EL (cell line): Measurements from ENCODE around the gene PCED1B.
"Not testable (repeated sequence)": the region's sequence is repeated elsewhere in the genome, so short reads cannot be mapped to it uniquely, and the experiment has no call there.

ENCODE experiments used
- DNase-seq: peaks from one replicate; pipeline ENCODE4 v3.0.0-alpha.2; 2016

Gene PCED1B

DNA sequence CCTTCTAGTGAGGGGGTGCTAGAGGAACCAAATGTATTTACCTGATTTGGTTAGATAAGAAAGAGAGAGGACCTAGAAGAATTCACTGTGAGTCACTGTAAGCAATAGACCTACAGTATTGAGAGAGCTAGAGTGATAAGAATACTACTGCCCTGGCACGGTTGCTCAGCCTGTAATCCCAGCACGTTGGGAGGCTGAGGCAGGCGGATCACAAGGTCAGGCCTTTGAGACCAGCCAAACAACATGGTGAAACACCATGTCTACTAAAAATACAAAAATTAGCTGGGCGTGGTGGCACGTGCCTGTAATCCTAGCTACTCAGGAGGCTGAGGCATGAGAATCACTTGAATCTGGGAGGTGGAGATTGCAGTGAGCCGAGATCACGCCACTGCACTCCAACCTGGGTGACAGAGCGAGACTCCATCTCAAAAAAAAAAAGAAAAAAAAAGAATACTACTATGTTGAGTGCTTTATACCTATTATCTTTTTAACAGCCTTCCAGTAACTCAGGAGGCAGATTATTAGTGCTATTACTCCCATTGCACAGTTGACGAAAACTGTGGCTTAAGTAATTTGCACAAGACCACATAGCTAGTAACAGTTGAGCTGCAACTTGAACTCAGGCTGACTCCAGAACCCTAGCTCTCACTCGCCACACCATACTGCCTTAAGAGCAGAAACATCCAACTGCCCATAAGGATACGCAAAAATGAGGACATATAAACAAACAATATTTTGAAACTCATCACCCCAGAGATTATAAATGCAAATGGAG is 102.9 kb downstream of the PCED1B start:
- not testable (repeated sequence) for DNase-seq

- no peak for DNase-seq
Measured at GRCh38 chr12:47184229-47184628, 104.8 kb downstream of the PCED1B start.

GRCh38 chr12:47184813-47185212 is 105.4 kb downstream of the PCED1B start:
- no peak for DNase-seq

- no peak for DNase-seq
Measured at GRCh38 chr12:47186246-47186645, 106.8 kb downstream of the PCED1B start.

DNA sequence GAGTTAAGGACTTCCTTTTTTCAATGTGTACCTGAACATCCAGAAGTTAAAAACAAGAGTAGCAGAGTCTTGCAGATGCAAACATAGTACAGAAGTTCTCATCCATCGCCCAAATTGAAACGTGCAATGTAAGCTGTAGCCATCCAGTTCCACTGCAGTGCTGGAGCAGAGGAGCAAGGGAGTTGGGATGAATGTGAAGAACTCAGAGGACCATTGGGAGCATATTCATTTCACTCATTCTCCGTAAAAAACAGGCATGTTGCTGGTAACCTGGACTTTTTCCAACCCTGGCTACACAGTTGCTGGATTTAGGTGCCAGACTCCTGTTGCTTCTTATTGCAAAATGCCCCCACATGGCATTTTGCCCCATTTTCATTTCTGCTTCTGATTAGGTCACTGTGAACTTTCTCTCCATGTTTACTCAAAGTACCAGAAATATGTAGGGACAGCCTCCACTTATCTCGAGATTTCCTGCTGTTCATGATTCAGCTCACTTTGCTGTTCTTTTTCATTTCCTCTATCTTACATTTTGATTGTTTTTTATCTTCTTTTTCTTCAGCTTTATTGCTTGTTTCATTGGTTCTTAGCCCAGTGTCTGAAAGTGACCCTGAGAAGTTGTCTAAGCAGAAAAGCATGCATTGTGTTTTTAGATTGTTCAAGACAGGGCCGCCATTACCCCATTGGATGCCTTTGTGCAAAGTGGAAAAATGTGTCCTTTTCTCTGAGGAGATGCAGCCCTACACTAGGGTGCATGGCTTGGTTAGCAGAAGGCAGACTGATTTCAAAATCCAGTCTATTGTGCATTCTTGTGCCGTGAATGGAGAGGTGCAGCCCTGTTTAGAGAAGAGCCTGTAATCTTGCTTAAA is 109.4 kb downstream of the PCED1B start:
- DNase-seq = peak; percentile 62

DNA sequence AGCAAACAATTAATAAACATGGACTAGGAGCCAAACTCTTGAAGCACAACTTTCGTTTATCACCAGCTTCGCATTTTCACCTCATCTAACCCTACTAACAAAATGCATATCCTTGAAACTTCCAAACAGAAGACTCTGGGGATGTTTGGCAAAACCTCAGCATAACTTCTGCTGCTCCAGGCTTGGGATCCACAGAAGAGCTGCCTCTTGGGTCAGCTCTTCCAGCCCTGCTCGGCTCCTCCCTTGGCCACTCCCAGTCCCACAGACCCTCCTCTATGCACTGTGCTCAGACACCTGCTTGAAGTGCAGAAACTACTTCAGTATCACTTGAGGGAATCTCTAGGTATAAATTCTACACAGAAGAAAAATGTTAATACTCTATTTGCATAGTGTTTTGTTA is 110.3 kb downstream of the PCED1B start:
- no peak for DNase-seq

DNA sequence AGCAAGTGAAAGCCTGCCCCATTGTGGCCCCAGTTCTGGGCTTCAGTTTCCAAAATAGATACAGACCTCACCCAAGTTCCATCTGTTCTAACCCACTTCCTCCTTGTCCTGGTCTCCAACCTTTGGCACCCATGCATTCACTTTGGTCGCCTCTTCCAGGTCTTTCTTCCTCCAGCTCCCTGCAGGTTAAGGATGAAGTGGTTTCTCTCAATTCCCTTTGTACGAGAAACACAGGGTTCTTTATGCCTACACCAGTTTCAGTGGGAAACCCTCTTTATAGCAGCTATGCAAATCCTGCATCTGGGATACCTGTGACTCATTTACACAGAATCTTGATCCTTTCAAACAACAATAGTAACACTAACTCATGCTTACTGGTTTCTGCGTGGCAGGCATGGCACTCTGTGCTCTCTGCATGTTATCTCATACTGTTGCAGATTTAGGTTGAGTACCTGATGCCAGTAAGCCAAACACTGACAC is 110.9 kb downstream of the PCED1B start:
- peak; percentile 37 for DNase-seq

DNA sequence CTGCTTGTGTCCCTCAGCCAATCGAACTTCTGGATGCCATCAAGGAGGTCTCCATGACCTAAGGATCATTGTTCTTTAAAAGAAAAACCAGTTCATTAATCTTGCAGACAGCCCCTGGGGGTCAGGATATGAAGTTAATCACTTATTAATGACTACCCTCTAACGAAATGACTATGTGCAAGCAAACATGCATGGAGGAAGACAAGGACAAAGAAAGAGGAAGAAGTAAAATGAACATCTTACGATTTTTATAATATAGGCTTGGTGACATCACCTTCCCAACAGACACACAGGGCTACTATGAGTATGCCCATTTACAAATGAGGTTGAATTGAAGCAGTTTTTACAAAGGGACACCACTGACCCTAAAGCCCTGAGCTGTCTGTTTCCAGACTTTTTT is 111.5 kb downstream of the PCED1B start:
- DNase-seq = no peak

- no peak for DNase-seq
Measured at GRCh38 chr12:47192051-47192450, 112.6 kb downstream of the PCED1B start.

- DNase-seq = no peak
Measured at GRCh38 chr12:47193066-47193465, 113.6 kb downstream of the PCED1B start.

GRCh38 chr12:47194501-47194900 is 115.1 kb downstream of the PCED1B start:
- no peak for DNase-seq

GRCh38 chr12:47200446-47200845 is 121.0 kb downstream of the PCED1B start:
- DNase-seq = no peak

DNA sequence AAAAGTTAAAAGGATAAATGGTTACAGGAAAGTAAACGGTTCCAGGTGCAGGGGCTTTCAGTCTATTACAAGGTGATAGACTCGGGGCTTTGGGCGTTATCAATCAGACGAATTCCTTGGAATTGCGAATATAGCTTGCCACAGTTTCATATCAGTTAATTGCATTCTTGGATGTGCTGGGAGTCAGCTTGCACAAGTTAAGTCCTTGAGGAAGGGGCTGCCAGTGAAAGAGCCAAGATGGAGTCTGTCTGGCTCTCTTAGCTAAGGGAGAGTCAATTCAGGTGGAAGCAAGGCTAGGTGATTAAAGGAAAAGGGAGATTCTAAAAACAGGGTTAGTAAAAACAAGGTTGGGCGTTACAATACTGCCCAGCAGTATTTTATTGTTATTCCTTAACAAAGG is 121.8 kb downstream of the PCED1B start:
- DNase-seq = not testable (repeated sequence)

GRCh38 chr12:47202176-47202575 is 122.8 kb downstream of the PCED1B start:
- DNase-seq = no peak

DNA sequence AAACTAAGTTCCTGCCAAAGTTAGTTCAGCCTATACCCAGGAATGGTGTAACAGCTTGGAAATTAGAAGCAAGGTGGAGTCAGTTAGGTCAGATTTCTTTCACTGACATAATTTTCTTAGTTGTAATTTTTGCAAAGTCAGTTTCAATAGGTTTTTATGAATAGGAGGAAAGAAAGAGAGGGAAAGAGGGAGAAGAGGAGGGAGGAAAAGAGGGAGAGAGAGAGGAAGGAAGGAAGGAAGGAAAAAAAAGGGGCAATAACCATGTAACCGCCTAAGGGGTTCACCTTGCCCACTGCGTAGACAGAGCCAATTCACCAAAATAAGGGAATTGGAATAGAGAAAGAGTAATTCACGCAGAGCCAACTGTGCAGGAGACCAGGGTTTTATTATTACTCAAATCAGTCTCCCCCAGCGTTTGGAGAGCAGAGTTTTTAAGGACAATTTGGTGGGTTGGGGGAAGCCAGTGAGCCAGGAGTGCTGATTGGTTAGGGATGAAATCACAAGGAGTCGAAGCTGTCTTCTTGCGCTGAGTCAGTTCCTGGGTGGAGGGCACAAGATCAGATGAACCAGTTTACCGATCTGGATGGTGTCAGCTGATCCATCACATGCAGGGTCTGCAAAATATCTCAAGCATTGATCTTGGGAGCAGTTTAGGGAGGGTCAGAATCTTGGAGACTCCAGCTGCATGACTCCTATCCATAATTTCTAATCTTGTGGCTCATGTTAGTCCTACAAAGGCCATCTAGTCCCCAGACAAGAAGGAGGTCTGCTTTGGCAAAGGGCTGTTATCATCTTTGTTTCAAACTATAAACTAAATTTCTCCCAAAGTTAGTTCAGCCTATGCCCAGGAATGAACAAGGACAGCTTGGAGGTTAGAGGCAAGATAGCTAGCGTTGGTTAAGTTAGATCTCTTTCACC is 126.4 kb downstream of the PCED1B start:
- DNase-seq = no peak

DNA sequence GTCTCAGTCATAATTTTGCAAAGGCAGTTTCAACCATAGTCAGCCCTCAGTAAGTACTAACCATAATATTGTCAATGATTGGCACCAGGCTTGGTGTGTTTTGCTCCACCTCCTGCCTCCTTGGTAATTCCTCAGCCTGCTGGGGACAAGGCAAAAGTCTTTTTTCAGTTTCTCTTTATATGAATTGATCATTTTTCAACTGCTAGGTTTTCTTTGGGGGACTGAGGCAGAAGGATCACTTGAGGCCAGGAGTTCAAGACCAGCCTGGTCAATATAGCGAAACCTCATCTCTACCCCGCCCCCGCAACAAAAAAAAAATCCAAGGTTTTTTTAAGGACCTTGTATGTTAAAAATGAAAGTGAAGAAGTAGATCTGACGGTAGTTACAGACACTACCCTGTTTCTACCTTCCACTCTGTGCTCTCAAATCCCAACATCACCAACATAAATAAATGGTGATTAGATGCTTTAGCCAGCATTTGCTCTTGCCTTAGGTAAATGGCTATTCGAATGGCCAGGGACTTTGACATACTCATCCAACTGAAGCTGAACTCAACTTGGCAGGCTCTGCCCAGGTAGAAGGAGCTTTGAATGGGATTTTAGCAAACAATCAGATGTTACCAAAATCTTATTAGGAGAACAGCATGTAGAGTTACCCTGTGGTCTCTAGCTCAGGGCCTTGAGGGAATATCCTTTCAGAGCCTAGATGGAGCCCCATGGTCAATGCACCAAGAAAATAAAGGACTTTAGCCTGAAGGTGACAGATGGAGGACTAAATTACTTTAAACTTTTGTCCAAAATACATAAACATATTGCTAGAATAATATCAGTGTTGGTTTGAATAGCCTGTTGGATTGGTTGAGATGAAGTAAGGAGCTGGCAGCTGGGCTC is 127.3 kb downstream of the PCED1B start:
- no peak for DNase-seq

GRCh38 chr12:47207340-47207717 is 127.9 kb downstream of the PCED1B start:
- no peak for DNase-seq

DNA sequence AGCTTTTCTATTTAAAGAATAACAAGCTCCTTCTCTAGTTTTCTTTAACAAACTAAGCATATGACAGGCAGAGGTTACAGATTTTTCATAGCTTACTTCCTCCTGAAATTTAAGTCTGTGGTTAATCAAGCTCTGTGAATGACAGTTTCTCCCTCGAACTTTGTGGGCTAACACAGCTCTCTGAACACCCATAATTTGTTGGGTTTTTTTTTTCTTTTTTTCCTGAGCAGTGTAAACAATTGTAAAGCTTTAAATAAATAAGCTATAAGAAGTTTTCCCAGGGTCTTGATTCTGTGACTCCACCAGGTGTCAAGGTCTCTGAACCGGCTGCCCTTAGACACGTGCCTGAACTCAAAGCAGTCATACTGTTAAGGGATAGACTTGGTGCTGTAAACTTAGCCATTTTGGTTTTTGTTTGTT is 128.4 kb downstream of the PCED1B start:
- no peak for DNase-seq

GRCh38 chr12:47209014-47209413 is 129.6 kb downstream of the PCED1B start:
- no peak for DNase-seq

DNA sequence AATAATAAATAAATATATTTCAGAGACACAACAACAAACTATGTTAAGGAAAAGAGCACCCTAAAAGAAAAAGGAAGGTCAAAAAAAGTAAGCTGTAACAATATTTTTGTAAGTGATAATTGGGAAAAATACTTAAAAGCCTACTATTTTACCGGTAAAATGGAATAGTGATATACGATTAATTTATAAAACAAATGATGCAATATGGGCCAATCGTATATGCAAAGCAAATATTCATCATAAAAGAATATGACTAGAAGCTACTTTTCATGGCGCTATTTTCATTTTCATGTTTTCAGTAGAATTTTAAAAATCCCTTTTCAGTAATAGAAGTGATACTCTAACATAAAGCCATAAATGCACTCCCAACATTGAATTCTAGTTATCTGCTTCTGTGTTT is 131.4 kb downstream of the PCED1B start:
- no peak for DNase-seq

DNA sequence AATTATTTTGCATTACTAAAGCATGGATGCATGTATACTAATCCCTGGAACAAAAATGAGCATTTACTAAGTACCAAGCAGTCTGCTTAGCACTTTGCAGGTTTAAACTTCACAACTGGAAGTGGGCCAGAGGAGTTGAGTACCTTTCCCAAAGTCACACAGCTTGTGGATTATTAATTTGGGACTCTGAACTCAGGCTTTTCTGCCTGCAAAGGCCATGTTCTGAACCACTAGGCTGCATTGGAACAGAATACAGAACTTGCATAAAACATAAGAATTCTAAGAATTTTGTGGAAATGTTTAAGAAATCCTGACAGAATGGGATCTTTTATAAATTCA is 133.2 kb downstream of the PCED1B start:
- no peak for DNase-seq

- no peak for DNase-seq
Measured at GRCh38 chr12:47213396-47213795, 134.0 kb downstream of the PCED1B start.
